LNCaP clone FGC (cell line): Measurements from ENCODE around the gene TMEM179.

ENCODE experiments used
- DNase-seq: peaks from one replicate; pipeline ENCODE4 v3.0.0-alpha.2; 2011; ENCODE audit warnings: low read depth
- H3K4me3 ChIP-seq: 2 replicates; pipeline ENCODE4 v1.5.1; 2011; ENCODE audit warnings: mild to moderate bottlenecking, low read depth, low read length, control low read depth
- CTCF ChIP-seq: IDR thresholded peaks from 2 replicates; pipeline ENCODE4 v1.5.1; 2012; ENCODE audit warnings: mild to moderate bottlenecking; ENCODE audit not compliant: control insufficient read depth, insufficient read depth; ENCODE audit errors: extremely low read depth

Gene TMEM179

DNA sequence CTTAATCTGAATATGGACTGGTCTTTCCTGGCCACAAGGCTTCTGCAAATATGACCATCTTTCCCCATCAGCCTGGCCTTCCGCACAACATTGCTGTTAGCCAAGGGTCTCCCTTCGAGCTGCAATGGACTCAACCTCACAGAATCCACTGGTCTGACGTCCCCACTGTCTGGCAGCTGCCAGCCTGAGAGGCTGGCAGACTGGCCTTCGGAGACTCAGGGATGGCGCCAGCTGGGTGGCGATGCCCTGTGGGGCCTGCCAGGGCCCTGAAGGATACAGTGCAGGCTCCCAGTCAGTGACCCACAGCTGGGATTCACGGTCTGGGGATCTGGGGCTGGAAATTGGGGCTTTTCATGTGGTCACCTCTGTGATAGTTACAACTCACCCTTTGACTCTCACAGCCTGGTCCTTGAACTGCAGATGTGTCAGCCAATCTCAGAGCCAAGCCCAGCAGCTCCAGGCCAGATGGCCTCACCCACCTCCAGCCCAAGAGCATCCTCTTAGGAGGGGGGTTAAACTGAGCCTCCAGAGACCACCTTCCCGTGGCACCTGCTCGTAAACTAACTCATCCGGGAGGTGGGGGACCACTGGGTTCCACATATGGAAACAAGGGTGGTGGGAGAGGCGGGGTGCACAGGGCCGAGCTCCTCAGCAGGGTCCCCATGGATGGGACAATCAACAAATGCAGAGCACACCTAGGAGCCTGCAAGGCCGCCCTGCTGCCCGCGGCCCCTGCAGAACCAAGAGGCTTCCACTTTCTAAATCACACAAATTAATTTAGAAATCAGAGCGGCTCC, 46.1 kb downstream of the TMEM179 start:
- TF ChIP-seq CTCF: no peak
- H3K4me3 ChIP-seq: no peak overlapping the region
- no peak for DNase-seq

GRCh38 chr14:104557766-104558165, 46.8 kb downstream of the TMEM179 start:
- DNase-seq: no peak
- H3K4me3 ChIP-seq: no peak overlapping the region
- TF ChIP-seq CTCF: no peak

GRCh38 chr14:104557086-104557485, 47.5 kb downstream of the TMEM179 start:
- H3K4me3 ChIP-seq: no peak overlapping the region
- no peak for TF ChIP-seq CTCF
- DNase-seq: no peak

GRCh38 chr14:104556256-104557021, 48.1 kb downstream of the TMEM179 start:
- no peak for TF ChIP-seq CTCF
- DNase-seq: no peak
- no peak overlapping the region for H3K4me3 ChIP-seq

GRCh38 chr14:104555430-104556255, 48.9 kb downstream of the TMEM179 start:
- no peak for DNase-seq
- no peak for TF ChIP-seq CTCF
- H3K4me3 ChIP-seq: no peak overlapping the region

- no peak for TF ChIP-seq CTCF
- no peak overlapping the region for H3K4me3 ChIP-seq
- no peak for DNase-seq
These were observed 49.8 kb downstream of the TMEM179 start for GRCh38 chr14:104554608-104555429.
